ENCODE results near the gene LRRC25. TPM values are rescaled to one million over a fixed set of nuclear protein-coding genes. Genes with fewer than 3 reads are reported as not detected.
"Not testable (repeated sequence)": the region's sequence is repeated elsewhere in the genome, so short reads cannot be mapped to it uniquely, and the experiment has no call there.

The LRRC25 gene
- total and polyA plus RNA-seq, 2 experiments from 2014 or later, result 0.36 TPM; not detected in 1

GRCh38 chr19:18349524-18350128 lies 47.8 kb downstream of the LRRC25 start:
- H3K27ac ChIP-seq, result no peak overlapping the region
- H3K27me3 ChIP-seq, result no peaks in the 10 kb centered on the region
- no peaks in the 10 kb centered on the region for H4K20me1 ChIP-seq (ENCODE audit: insufficient read depth, poor library complexity, severe bottlenecking)
- H3K4me1 ChIP-seq (ENCODE audit: insufficient read depth), result no peaks in the 10 kb centered on the region
- no peaks in the 10 kb centered on the region for H3K36me3 ChIP-seq (replicated peaks; ENCODE audit: insufficient read depth, low read depth)
- peaks cover 3% of the 10 kb centered on the region for H3K79me2 ChIP-seq
- H3K4me2 ChIP-seq, result no peak overlapping the region
- H3K9me3 ChIP-seq (ENCODE audit: low read depth), result no peaks in the 10 kb centered on the region
- no peak overlapping the region for H2AFZ ChIP-seq
- TF ChIP-seq CTCF (IDR thresholded peaks at IDR 0.05; ENCODE audit: poor library complexity) (peak; percentile 76), EZH2 (IDR thresholded peaks at IDR 0.05; ENCODE audit: borderline replicate concordance) (no peak), EZH2phosphoT487 (IDR thresholded peaks at IDR 0.05; ENCODE audit: low read depth, severe bottlenecking, unreplicated experiment) (no peak)
- WGBS (ENCODE audit: low lambda C conversion rate, missing lambda C conversion rate), result 63% methylated on average over 12 of the region's 12 CpGs
- peak; percentile 71 for DNase-seq (ENCODE audit: low spot score)
- no peak overlapping the region for H3K4me3 ChIP-seq
- no peaks in the 10 kb centered on the region for H3K9me2 ChIP-seq (replicated peaks; ENCODE audit: insufficient read depth)

GRCh38 chr19:18348818-18349339 lies 48.5 kb downstream of the LRRC25 start:
- not testable (repeated sequence) for H3K27me3 ChIP-seq; H3K9me2 ChIP-seq (replicated peaks; ENCODE audit: insufficient read depth); H3K4me1 ChIP-seq (ENCODE audit: insufficient read depth); DNase-seq (ENCODE audit: low spot score); H3K4me3 ChIP-seq; H3K36me3 ChIP-seq (replicated peaks; ENCODE audit: insufficient read depth, low read depth); H3K27ac ChIP-seq; H3K4me2 ChIP-seq; H4K20me1 ChIP-seq (ENCODE audit: insufficient read depth, poor library complexity, severe bottlenecking); H3K79me2 ChIP-seq; H2AFZ ChIP-seq; H3K9me3 ChIP-seq (ENCODE audit: low read depth)
- WGBS (ENCODE audit: low lambda C conversion rate, missing lambda C conversion rate), result 95% methylated on average over 6 of the region's 6 CpGs

- Histone ChIP-seq H3K4me1 (ENCODE audit: insufficient read depth) (no peaks in the 10 kb centered on the region), H3K27me3 (no peaks in the 10 kb centered on the region), H3K9me2 (replicated peaks; ENCODE audit: insufficient read depth) (no peaks in the 10 kb centered on the region), H3K36me3 (replicated peaks; ENCODE audit: insufficient read depth, low read depth) (no peaks in the 10 kb centered on the region), H3K9me3 (ENCODE audit: low read depth) (no peaks in the 10 kb centered on the region), H4K20me1 (ENCODE audit: insufficient read depth, poor library complexity, severe bottlenecking) (no peaks in the 10 kb centered on the region), H3K27ac (no peak overlapping the region), H3K79me2 (peaks cover 3% of the 10 kb centered on the region), H2AFZ (no peak overlapping the region), H3K4me2 (no peak overlapping the region), H3K4me3 (no peak overlapping the region)
- 95% methylated on average over 17 of the region's 17 CpGs for WGBS (ENCODE audit: low lambda C conversion rate, missing lambda C conversion rate)
- DNase-seq (ENCODE audit: low spot score), result no peak
- TF ChIP-seq EZH2phosphoT487 (IDR thresholded peaks at IDR 0.05; ENCODE audit: low read depth, severe bottlenecking, unreplicated experiment) (no peak), CTCF (IDR thresholded peaks at IDR 0.05; ENCODE audit: poor library complexity) (no peak), EZH2 (IDR thresholded peaks at IDR 0.05; ENCODE audit: borderline replicate concordance) (no peak)
Observed at GRCh38 chr19:18348171-18348570, 49.3 kb downstream of the LRRC25 start.

- Histone ChIP-seq H3K36me3 (replicated peaks; ENCODE audit: insufficient read depth, low read depth) (no peaks in the 10 kb centered on the region), H2AFZ (no peak overlapping the region), H3K4me1 (ENCODE audit: insufficient read depth) (no peaks in the 10 kb centered on the region), H3K27ac (no peak overlapping the region), H4K20me1 (ENCODE audit: insufficient read depth, poor library complexity, severe bottlenecking) (peaks cover 3% of the 10 kb centered on the region), H3K4me2 (no peak overlapping the region), H3K79me2 (peaks cover 17% of the 10 kb centered on the region), H3K9me2 (replicated peaks; ENCODE audit: insufficient read depth) (no peaks in the 10 kb centered on the region), H3K4me3 (no peak overlapping the region), H3K27me3 (no peaks in the 10 kb centered on the region), H3K9me3 (ENCODE audit: low read depth) (no peaks in the 10 kb centered on the region)
- DNase-seq (ENCODE audit: low spot score), result no peak
- TF ChIP-seq EZH2 (IDR thresholded peaks at IDR 0.05; ENCODE audit: borderline replicate concordance), result no peak
- TF ChIP-seq EZH2phosphoT487 (IDR thresholded peaks at IDR 0.05; ENCODE audit: low read depth, severe bottlenecking, unreplicated experiment), result no peak
- TF ChIP-seq CTCF (IDR thresholded peaks at IDR 0.05; ENCODE audit: poor library complexity), result no peak
- WGBS (ENCODE audit: low lambda C conversion rate, missing lambda C conversion rate), result 77% methylated on average over 8 of the region's 8 CpGs
Observed at GRCh38 chr19:18346091-18346490, 51.3 kb downstream of the LRRC25 start.
